ENCODE data around the gene ZNHIT3. TPM values are rescaled to one million over a fixed set of nuclear protein-coding genes. Genes with fewer than 3 reads are reported as not detected.
"Not testable (repeated sequence)": the region's sequence is repeated elsewhere in the genome, so short reads cannot be mapped to it uniquely, and the experiment has no call there.

ZNHIT3 gene
- total RNA-seq: 10 to 100 TPM; 21.6 to 46.4 (median 29.1) TPM

DNA sequence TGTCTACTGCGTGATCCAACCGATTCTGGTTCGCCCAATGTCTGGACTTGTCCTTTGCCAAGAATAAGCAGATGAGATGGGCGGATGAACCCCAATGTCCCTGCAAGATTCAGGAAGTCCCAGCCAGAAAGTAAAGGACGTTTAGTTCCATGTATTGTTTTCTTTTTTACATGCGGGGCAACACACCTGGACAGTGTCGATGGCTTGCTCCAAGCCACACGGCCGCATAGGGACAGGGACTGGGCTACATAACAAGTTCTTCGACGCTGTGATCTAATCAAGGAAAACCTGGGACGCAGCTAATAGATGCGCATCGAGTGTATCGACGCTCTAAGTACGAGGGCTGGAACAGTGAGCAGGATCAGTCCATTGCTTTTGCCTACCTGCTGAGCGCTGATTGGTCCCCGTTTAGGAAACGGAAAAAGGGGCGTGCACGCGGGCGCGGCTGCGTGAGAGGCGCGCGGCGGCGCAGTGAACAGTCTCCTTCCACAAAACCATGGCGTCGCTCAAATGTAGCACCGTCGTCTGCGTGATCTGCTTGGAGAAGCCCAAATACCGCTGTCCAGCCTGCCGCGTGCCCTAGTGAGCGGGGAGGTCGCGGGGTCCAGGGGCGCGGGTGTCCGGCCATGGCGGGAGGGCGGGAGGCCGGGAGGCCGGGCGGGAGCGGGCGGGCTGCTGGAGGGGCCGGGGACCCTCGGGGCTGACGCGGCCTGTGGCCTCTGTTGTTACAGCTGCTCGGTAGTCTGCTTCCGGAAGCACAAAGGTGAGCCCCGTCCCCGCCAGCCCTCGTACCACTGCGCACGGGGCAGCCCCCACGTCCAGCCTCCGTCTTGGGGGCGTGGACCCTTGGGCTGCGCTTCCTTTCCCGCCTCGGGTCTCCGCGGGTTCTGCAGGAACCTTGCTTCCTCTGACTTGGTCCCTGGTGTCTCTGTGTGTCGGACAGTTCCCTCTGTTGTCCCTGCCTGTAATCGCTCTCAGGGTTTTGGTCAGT is at the start of gene ZNHIT3:
ZNHIT3 (plus strand) TSS at position 478 of the 991 bp plus-strand sequence; CDS start at position 497, 19 bp downstream.
- TF ChIP-seq POLR2A (IDR thresholded peaks at IDR 0.05): peak in 1 of 2 donors; percentile 69
- TF ChIP-seq, protein P1, sequence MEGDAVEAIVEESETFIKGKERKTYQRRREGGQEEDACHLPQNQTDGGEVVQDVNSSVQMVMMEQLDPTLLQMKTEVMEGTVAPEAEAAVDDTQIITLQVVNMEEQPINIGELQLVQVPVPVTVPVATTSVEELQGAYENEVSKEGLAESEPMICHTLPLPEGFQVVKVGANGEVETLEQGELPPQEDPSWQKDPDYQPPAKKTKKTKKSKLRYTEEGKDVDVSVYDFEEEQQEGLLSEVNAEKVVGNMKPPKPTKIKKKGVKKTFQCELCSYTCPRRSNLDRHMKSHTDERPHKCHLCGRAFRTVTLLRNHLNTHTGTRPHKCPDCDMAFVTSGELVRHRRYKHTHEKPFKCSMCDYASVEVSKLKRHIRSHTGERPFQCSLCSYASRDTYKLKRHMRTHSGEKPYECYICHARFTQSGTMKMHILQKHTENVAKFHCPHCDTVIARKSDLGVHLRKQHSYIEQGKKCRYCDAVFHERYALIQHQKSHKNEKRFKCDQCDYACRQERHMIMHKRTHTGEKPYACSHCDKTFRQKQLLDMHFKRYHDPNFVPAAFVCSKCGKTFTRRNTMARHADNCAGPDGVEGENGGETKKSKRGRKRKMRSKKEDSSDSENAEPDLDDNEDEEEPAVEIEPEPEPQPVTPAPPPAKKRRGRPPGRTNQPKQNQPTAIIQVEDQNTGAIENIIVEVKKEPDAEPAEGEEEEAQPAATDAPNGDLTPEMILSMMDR (IDR thresholded peaks at IDR 0.05): no peak
- DNase-seq: peak; percentile 91 to 92
- no peaks in the 10 kb centered on the region for H3K27me3 ChIP-seq
- no peaks in the 10 kb centered on the region for H3K36me3 ChIP-seq
- H3K9me3 ChIP-seq: no peaks in the 10 kb centered on the region
- H3K4me3 ChIP-seq (replicated peaks in 1 of 3): peak within 1 kb of the TSS; percentile 34 to 91 (median 62)
- 0% methylated on average over 25 to 57 of the region's 73 CpGs for WGBS, 2 donors
- intact Hi-C loops (cut with DNase I): no loop called here
- peak within 1 kb of the TSS in 2 of 3 donors; percentile 72 to 82 for H3K27ac ChIP-seq
- peaks cover 25 to 30% of the 10 kb centered on the region in 2 donors for H3K4me1 ChIP-seq

DNA sequence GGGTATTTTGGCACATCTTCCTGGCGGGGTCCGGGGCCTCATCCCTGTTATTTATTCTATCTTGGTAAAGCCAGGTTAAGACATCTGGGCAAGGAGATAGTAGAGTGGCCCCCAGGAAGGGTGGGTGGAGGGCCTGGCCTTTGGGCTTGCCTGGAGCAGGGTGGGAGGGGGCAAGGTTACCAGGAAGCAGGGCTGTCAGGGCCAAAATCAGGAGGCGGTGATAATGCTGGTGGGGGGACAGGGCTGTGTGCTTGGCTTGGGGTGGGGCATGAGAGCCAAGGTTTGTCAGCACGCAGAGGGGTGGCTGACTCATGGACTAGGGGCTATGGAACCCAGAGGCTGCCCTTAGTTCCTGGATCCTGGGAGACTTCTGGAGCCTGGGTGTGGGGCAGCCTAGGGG is 44.7 kb upstream of the ZNHIT3 start:
- intact Hi-C loops (cut with DNase I); H3K4me3 ChIP-seq (replicated peaks in 1 of 3); H3K9me3 ChIP-seq; H3K36me3 ChIP-seq; DNase-seq; H3K4me1 ChIP-seq; H3K27me3 ChIP-seq; H3K27ac ChIP-seq: not testable (repeated sequence)
- no CpG with 5 or more reads among the region's 4 CpGs for WGBS, 2 donors

DNA sequence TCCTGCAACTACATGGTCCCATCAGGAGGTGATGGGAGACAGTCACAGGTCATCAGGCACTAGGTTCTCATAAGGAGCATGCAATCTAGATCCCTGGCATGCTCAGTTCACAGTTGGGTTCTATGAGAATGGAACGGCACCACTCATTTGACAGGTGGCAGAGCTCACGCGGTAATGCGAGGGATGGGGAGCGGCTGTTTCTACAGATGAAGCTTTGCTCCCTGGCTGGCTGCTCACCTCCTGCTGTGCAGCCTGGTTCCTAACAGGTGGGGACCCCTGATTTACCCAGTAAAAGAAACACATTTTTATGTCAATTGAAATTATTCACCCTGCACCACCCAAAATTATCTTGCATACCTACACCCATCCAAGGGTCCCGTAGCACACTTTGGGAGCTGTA is 42.7 kb upstream of the ZNHIT3 start:
- Histone ChIP-seq H3K4me3 (replicated peaks in 1 of 3) (no peak overlapping the region), H3K36me3 (no peaks in the 10 kb centered on the region), H3K4me1 (no peaks in the 10 kb centered on the region), H3K27me3 (no peaks in the 10 kb centered on the region), H3K9me3 (no peaks in the 10 kb centered on the region), H3K27ac (no peak overlapping the region)
- DNase-seq: no peak
- intact Hi-C loops (cut with DNase I): no loop called here
- 91 to 99% methylated on average over 6 of the region's 6 CpGs for WGBS, 2 donors
- TF ChIP-seq, protein P1 (IDR thresholded peaks at IDR 0.05): no peak
- no peak for TF ChIP-seq POLR2A (IDR thresholded peaks at IDR 0.05)

DNA sequence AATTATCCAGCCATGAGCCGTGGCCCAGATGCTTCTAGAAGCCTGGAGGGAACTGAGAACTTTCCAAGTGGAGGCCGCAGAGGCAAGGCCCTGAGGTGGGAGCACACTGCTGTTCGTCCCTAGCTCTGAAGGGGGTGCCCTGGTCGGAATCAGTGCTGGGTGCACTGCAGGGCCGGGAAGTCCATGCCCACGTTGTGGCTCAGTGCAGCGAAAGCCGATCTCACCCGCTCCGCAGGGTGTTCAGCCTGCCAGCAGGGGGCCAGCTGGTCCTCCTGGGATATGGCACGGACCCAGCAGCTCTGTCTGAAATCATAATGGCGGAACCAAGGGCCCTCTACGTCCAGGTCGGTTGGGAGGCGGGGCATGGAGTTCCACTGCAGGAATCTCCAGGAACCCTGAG is 36.5 kb upstream of the ZNHIT3 start:
- TF ChIP-seq, protein P1 (IDR thresholded peaks at IDR 0.05): peak in 5 of 6 experiments; percentile 22 to 68 (median 34)
- intact Hi-C loops (cut with DNase I): not testable (repeated sequence)
- WGBS, 2 donors: 54 to 63% methylated on average over 2 of the region's 15 CpGs

DNA sequence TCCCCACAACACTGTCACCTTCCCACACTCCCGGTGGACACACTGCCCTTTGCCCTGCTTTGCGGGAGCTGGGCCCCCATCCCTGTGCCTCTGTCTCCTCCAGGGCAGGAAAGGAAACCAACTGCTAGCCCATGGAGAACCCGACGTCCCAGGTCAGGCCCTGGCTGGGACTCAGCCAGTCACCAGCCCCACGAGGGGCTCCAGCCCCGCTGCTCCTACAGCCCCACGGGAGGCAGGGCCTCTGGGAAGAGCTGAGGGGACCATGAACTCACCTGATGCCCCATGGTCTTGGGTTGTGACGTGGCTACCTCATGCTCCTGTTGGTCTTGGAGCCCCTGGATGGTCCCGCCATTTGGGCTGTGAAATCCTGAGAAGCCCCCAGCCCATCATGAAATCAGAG is 33.6 kb upstream of the ZNHIT3 start:
- H3K4me1 ChIP-seq; H3K36me3 ChIP-seq; H3K4me3 ChIP-seq (replicated peaks in 1 of 3); H3K27ac ChIP-seq; H3K9me3 ChIP-seq; intact Hi-C loops (cut with DNase I); H3K27me3 ChIP-seq; DNase-seq: not testable (repeated sequence)
- WGBS, 2 donors: 83 to 84% methylated on average over 5 to 6 of the region's 9 CpGs

More for the DNA sequence above, 36.5 kb upstream of the ZNHIT3 start:
- H3K36me3 ChIP-seq; H3K4me1 ChIP-seq; H3K4me3 ChIP-seq (replicated peaks in 1 of 3); H3K9me3 ChIP-seq; H3K27ac ChIP-seq; H3K27me3 ChIP-seq: not testable (repeated sequence)
- DNase-seq: peak; percentile 50

DNA sequence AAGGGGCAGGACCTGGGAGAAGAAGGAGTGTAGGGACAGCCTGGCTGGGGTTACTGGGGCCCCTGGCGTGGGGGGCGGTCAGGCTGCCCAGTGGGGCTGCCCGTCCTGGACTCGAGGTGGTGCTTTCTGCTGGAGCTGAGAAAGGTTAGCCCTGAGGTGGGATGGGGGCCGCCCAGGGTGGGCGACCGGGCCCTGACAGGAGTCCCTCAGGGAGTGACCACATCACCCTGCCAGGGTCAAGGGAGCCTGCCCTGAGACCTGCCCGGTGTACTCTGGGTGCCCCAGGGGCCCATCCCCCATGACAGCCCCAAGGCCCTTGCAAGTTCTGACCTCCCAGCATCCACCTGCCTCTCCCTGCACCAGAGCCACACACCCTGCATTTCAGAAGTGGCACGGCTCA is 28.8 kb upstream of the ZNHIT3 start:
- intact Hi-C loops (cut with DNase I); H3K4me1 ChIP-seq; H3K36me3 ChIP-seq; H3K9me3 ChIP-seq; DNase-seq; H3K27me3 ChIP-seq; H3K27ac ChIP-seq; H3K4me3 ChIP-seq (replicated peaks in 1 of 3): not testable (repeated sequence)
- WGBS, 2 donors: 93% methylated on average over 3 to 6 of the region's 9 CpGs

Data from thyroid gland (tissue), 4 donors.